ENCODE data around the gene JHY. TPM values are rescaled to one million over a fixed set of nuclear protein-coding genes. Genes with fewer than 3 reads are reported as not detected.

The JHY gene
- total RNA-seq, 2 experiments from 2014 or later = 2.9 to 3.1 TPM

DNA sequence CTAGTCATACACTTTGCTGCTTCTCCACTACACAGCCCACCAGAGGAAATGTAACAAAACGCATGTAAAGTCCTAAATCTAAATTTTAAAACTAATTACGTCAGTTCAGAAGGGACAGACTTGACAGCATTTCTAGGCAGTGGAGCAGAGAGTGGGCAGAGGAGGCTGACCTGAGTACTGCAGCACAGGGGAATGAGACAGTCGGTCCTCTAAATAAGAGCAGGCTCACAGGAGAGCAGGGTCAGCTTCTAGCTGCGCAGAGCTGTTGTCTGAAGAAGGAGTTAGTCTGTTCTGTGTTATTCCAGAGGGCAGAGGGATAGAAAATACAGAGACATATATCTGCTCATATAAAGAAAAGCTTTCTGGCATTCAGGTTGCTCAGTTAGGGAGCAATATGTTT is 40.3 kb downstream of the JHY start:
- Mint-ChIP-seq H3K9me3 (no peaks in the 10 kb centered on the region), H3K4me3 (no peak overlapping the region), H3K27ac (no peak overlapping the region), H3K27me3 (no peaks in the 10 kb centered on the region), H3K36me3 (ENCODE audit: low read depth) (no peaks in the 10 kb centered on the region), H3K4me1 (no peaks in the 10 kb centered on the region)
- ChIA-PET CTCF (interaction anchor here (0.5 kb wide), 1 partner anchor 102 kb away, joined by 5 read pairs; no protein-coding TSS in a partner anchor), POLR2A (no interaction called here)
- no peak for DNase-seq

DNA sequence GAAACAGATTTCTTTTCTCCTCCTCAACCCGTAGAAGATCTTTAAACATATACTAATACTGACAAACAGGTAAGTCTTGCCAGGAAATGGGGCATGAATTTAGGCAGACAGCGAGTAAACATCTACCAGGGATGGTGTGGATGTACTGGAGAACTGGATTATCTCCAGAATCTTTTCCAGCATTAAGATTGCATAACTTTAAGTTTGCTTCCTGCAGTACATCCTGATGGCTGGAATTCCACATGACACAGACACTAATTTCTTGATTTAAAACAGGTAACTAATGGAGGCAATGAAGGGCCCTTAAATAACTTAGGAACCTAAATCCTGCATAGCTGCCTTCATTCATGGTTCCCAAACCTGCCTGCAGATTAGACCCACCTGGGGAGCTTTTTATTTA is 40.7 kb downstream of the JHY start:
- Mint-ChIP-seq H3K27me3 (no peaks in the 10 kb centered on the region), H3K4me1 (no peaks in the 10 kb centered on the region), H3K27ac (no peak overlapping the region), H3K36me3 (ENCODE audit: low read depth) (no peaks in the 10 kb centered on the region), H3K4me3 (no peak overlapping the region), H3K9me3 (no peaks in the 10 kb centered on the region)
- ChIA-PET CTCF (interaction anchor here (0.6 kb wide), 1 partner anchor 232 kb away, joined by 3 read pairs; no protein-coding TSS in a partner anchor), POLR2A (no interaction called here)
- DNase-seq = no peak

DNA sequence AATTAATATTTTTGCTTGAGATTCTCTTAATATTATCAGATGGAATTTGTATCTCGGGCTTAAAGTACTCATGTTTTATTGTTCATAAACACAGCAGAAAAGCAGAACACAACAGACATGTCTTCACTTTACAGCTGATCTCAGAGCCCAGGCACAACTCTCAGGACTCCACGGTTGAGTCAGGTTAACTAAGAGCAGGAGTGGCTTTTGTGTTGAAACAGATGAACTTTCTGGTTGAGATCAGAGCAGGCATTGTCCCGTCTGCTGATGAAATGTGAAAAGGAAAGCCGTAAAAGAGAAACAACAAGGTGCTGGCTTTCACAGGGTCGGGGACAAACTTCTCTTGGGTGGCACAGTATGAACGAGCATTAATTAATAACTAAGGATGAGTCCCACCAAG is 49.0 kb downstream of the JHY start:
- Mint-ChIP-seq H3K4me1 (no peaks in the 10 kb centered on the region), H3K27me3 (no peaks in the 10 kb centered on the region), H3K4me3 (no peak overlapping the region), H3K9me3 (no peaks in the 10 kb centered on the region), H3K36me3 (ENCODE audit: low read depth) (no peaks in the 10 kb centered on the region), H3K27ac (no peak overlapping the region)
- DNase-seq = no peak
- POLR2A ChIA-PET = no interaction called here
- CTCF ChIA-PET = no interaction called here

DNA sequence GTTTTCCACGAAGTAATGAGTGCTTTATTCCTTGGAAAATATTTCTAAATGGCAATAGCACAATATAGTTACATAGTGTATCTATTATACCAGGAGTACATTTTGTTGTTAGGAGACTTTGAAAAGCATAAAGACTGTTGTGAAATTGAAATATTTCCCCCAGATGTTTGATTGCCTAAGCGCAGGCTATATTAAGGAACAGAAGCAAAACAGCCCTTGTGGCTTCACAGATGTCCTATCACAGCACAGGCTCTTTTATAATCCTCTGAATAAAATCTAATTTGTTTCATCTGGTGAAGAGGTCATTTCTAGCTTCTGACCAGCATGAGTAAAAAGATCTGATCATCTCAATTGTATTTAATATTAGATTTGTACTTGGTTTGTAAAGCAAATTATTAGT is 50.9 kb downstream of the JHY start:
- POLR2A ChIA-PET = no interaction called here
- no peaks in the 10 kb centered on the region for H3K9me3 Mint-ChIP-seq
- no peaks in the 10 kb centered on the region for H3K4me1 Mint-ChIP-seq
- no peak for DNase-seq
- CTCF ChIA-PET = interaction anchor here (1.7 kb wide), 1 partner anchor 13 kb away, joined by 5 read pairs; no protein-coding TSS in a partner anchor
- H3K27me3 Mint-ChIP-seq = no peaks in the 10 kb centered on the region
- no peak overlapping the region for H3K4me3 Mint-ChIP-seq
- H3K27ac Mint-ChIP-seq = no peak overlapping the region
- H3K36me3 Mint-ChIP-seq (ENCODE audit: low read depth) = no peaks in the 10 kb centered on the region

DNA sequence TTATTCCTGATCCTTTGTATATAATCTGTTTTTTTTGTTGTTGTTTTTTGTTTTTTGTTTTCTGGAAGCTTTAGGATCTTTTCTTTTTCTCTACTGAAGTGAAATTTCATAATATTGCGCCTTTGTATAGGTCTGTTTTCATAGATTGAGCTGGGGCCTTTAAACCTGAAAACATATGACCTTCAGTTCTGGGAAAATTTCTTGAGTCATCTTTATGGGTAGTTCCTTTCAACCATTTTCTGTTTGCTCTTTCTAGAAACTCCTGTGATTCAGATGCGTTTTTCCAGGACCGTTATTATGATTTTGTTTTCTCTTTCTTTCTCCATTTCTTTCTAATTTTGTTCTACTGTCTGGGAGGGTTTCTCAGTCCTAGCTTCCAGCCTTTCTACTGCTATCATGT is 55.4 kb downstream of the JHY start:
- CTCF ChIA-PET = interaction anchor here (1.8 kb wide), 1 partner anchor 17 kb away, joined by 4 read pairs; no protein-coding TSS in a partner anchor
- H3K27me3 Mint-ChIP-seq = no peaks in the 10 kb centered on the region
- H3K4me1 Mint-ChIP-seq = no peaks in the 10 kb centered on the region
- no peak overlapping the region for H3K27ac Mint-ChIP-seq
- DNase-seq = no peak
- POLR2A ChIA-PET = interaction anchor here (0.8 kb wide), 1 partner anchor 124 kb away, joined by 3 read pairs; the partner anchor contains the start of gene HSPA8
- H3K9me3 Mint-ChIP-seq = no peaks in the 10 kb centered on the region
- H3K4me3 Mint-ChIP-seq = no peak overlapping the region
- H3K36me3 Mint-ChIP-seq (ENCODE audit: low read depth) = no peaks in the 10 kb centered on the region

DNA sequence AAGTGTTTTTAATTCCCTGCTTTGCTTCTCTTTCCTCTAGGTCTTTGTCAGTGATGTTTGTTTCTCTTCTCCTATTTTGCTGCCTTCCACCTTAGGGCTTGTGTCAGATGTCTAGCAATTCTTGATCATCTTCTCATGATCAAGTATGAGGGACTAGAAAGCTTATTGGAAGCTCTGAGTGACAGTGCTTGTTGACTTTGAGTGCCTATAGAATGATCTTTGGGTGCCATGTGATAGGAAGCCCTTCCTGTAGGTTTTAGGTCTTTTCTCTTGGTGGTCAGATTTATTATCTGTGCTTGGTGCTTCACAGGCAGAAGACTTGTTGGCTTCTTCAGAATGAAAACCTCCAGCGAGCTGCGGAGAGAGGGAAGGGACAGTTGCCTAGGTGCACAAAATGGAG is 56.0 kb downstream of the JHY start:
- CTCF ChIA-PET = interaction anchor here (1.8 kb wide), 1 partner anchor 18 kb away, joined by 4 read pairs; no protein-coding TSS in a partner anchor
- DNase-seq = no peak
- Mint-ChIP-seq H3K36me3 (ENCODE audit: low read depth) (no peaks in the 10 kb centered on the region), H3K9me3 (no peaks in the 10 kb centered on the region), H3K4me1 (no peaks in the 10 kb centered on the region), H3K4me3 (no peak overlapping the region), H3K27me3 (no peaks in the 10 kb centered on the region), H3K27ac (no peak overlapping the region)
- POLR2A ChIA-PET = no interaction called here

DNA sequence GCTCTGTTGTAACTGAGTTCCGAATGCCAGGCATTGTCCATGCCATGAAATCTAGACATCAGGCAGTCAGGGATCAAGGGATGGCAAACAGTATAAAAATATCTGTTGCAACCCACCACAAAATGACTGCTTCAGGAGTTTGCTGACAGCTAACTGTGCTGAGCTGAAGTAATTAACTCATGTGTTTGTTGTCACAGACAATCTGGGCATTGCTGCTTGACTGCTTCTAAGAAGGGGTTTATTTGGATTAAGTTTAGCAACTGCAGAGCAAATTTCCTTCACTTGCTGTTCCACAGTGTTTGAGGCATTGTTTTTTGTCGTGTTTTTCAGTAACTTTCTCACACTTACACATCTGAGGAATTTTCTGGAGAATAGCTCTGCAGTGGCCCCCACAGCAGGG is 68.7 kb downstream of the JHY start:
- H3K27ac Mint-ChIP-seq = no peak overlapping the region
- no peak for DNase-seq
- H3K4me3 Mint-ChIP-seq = no peak overlapping the region
- no peaks in the 10 kb centered on the region for H3K36me3 Mint-ChIP-seq (ENCODE audit: low read depth)
- ChIA-PET POLR2A (no interaction called here), CTCF (no interaction called here)
- no peaks in the 10 kb centered on the region for H3K9me3 Mint-ChIP-seq
- H3K4me1 Mint-ChIP-seq = peaks cover 4% of the 10 kb centered on the region
- no peaks in the 10 kb centered on the region for H3K27me3 Mint-ChIP-seq

DNA sequence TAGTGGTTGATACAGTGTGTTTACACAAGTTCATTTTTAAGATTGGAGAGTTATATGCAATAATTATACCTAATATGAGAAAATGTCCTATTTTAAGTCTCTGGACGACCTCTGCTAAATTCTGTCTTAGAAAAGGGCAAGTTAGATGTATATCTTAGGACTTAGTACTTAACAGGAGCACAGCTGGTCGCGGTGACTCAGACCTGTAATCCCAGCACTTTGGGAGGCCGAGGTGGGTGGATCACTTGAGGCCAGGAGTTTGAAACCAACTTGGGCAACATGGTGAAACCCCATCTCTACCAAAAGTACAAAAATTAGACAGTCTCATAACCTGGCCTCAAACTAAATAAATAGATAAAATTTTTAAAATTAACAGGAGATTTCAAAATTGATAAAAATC is 71.9 kb downstream of the JHY start:
- Mint-ChIP-seq H3K27ac (no peak overlapping the region), H3K4me1 (no peaks in the 10 kb centered on the region), H3K36me3 (ENCODE audit: low read depth) (no peaks in the 10 kb centered on the region), H3K4me3 (no peak overlapping the region), H3K27me3 (no peaks in the 10 kb centered on the region), H3K9me3 (no peaks in the 10 kb centered on the region)
- ChIA-PET POLR2A (no interaction called here), CTCF (no interaction called here)
- no peak for DNase-seq

DNA sequence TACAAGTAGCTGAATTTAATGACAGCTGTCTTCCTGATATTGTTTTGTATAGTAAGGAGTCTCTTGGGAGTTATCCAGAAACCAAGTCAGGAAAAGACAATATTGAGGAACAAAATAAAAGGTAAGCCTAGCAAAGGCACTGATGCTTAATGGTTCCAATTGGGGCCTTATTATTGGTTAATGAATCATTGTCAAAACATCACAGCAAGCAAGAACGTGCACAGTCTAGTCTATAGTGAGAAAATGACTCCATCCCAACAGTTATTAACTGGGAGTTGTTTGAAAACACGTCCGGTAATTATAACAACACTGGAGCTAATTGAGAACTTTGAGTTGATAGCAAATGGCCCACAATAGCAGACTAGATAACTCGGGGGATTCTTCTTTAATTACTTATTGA is 81.4 kb downstream of the JHY start:
- DNase-seq = no peak
- Mint-ChIP-seq H3K9me3 (no peaks in the 10 kb centered on the region), H3K36me3 (ENCODE audit: low read depth) (no peaks in the 10 kb centered on the region), H3K27me3 (peaks cover 51% of the 10 kb centered on the region), H3K4me1 (no peaks in the 10 kb centered on the region), H3K4me3 (no peak overlapping the region), H3K27ac (no peak overlapping the region)
- POLR2A ChIA-PET = no interaction called here
- CTCF ChIA-PET = no interaction called here

DNA sequence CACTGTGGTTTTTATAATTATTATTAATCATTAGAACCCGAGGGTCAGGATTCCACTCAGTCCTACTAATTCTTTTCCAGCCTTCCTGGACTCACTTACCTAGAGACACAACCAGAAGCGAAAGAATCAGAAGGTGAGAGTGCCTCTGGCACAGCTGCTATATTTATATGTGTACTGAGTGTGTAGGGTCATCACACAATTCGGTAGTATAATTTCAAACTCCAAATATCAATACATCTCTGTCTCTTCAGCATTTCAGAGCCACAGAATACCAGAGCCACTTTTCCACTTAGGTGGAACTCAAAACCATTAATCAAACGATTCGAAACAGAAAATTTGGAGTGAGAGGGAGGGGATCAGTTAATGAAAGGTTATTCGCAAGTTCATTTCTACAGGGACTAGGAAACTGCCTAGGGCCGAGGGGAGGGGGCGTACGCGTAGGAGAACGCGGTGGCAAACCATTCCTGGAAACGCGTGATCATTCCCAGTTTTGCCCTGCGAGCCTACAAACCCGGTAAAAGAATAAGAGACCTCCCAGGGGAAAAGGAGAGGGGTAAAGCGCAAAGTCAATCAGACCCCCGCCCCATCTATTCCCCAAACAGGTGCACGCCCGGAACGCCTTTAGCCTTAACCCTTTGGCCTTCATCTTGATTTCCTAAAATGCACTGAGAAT is 93.6 kb downstream of the JHY start:
- Mint-ChIP-seq H3K27me3 (peaks cover 80% of the 10 kb centered on the region), H3K4me3 (peak overlapping the region; percentile 12), H3K36me3 (ENCODE audit: low read depth) (peaks cover 2% of the 10 kb centered on the region), H3K9me3 (no peaks in the 10 kb centered on the region), H3K27ac (no peak overlapping the region), H3K4me1 (peaks cover 11% of the 10 kb centered on the region)
- ChIA-PET CTCF (no interaction called here), POLR2A (no interaction called here)
- no peak for DNase-seq

DNA sequence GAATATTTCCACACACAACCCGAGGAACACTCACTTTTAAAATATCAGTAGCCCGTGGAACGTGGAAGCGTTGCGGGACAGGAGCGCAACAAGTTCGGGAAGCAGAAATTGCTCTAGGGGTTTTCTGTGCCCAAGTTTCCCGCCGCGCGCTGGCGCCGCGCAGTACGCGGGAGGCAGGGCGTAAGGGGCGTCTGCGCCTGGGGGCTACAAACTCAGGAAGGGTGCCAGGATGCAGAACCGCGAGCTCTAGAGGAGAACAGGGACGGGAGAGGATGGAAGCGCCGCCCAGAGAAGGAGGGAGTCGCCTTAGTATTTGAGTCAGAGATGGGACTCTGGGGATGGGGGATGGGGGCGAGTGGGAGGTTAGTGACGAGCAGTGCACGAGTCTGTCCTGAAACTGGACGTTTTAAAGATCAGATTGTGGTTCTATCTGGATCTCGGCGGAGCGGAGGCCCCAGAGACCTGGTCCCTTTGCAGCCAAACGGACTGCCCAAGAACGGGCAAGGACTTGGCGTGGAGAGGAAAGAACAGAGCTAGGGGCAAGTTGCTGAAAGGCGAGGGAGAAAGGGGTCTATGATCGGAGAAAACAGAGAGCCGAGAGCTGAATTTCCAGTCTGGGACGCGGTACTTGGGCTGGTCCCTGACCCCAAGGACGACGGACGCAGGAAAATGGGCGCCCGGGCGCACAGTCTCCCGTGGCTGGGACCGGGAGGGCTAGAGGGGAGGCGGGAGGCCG is 94.3 kb downstream of the JHY start:
- no peak for DNase-seq
- no peaks in the 10 kb centered on the region for H3K9me3 Mint-ChIP-seq
- H3K36me3 Mint-ChIP-seq (ENCODE audit: low read depth) = peaks cover 2% of the 10 kb centered on the region
- H3K4me3 Mint-ChIP-seq = peak overlapping the region; percentile 12
- CTCF ChIA-PET = no interaction called here
- H3K4me1 Mint-ChIP-seq = peaks cover 15% of the 10 kb centered on the region
- H3K27me3 Mint-ChIP-seq = peaks cover 85% of the 10 kb centered on the region
- POLR2A ChIA-PET = no interaction called here
- no peak overlapping the region for H3K27ac Mint-ChIP-seq

DNA sequence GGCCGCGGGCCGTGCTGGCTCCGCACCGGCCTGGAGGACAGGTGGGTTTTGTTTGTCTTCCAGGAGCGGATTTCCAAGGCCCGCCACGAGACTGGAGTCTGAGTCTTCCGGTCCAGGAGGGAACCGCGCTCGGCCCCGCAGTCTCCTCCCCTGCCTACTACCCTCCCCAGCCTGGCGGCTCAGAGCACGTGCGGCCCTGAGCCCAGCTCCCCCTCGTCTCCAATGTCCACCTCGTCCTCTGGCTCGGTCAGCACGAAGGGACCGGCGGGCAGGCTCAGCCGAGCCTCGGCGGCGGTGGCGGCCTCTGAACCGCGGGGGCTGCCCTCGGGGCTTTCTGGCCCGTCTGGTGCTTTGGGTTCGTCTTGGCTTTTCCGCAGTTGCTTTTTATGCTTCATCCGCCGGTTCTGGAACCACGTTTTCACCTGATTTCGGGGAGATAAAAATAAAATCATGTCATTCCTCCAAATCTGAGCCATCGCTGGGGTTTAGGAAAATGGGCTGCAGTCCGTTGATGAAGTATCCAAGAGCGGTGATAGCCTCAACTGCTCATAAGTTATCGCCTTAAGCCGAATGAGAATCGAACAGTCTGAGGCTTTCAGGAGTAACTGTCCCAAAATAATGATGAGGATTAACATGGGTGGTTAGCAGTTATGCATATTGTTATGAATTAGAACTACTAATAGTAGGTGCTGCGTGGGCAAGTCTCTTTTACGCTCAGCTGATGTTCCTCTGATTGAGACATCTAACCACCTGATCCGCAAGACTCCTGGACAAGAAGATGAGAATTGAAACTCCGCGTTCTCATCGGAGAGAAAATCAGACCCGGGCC is 95.1 kb downstream of the JHY start:
- Mint-ChIP-seq H3K36me3 (ENCODE audit: low read depth) (peaks cover 2% of the 10 kb centered on the region), H3K27me3 (peaks cover 87% of the 10 kb centered on the region), H3K27ac (no peak overlapping the region), H3K4me3 (no peak overlapping the region), H3K4me1 (peaks cover 15% of the 10 kb centered on the region), H3K9me3 (peaks cover under 1% of the 10 kb centered on the region)
- CTCF ChIA-PET = no interaction called here
- no peak for DNase-seq
- POLR2A ChIA-PET = no interaction called here

DNA sequence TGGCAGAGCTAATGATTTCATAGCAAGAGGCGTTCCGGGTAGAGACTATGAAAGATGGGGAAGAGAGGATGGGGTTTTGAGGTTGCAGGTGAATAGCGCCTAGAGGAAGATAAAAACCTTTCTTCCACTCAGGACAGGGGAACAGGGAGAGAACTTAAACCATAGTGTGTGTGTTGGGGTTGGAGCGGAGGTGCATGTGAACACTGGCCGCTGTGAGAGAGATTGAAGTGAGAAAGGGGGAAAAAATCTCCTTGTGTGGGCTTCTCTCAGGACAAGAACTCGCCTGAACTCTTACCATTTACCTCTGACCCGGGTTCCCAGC is 95.7 kb downstream of the JHY start:
- peaks cover 89% of the 10 kb centered on the region for H3K27me3 Mint-ChIP-seq
- H3K27ac Mint-ChIP-seq = no peak overlapping the region
- CTCF ChIA-PET = no interaction called here
- peaks cover 2% of the 10 kb centered on the region for H3K36me3 Mint-ChIP-seq (ENCODE audit: low read depth)
- peaks cover 2% of the 10 kb centered on the region for H3K9me3 Mint-ChIP-seq
- peaks cover 16% of the 10 kb centered on the region for H3K4me1 Mint-ChIP-seq
- no peak for DNase-seq
- POLR2A ChIA-PET = no interaction called here
- H3K4me3 Mint-ChIP-seq = no peak overlapping the region

Data from activated CD4-positive, alpha-beta T cell treated with anti-CD3 and anti-CD28 coated beads, Interleukin-2, amount 10 ng/mL, durations not matched to agents 7 days and 5 days (primary cell).